OCI-LY3 (cell line): ENCODE results near the gene FOXA3.

Experiments used
- H2AFZ ChIP-seq: fragments of 200-600, 300-600 bp; shearing (Covaris generic); 2 replicates; pipeline ENCODE4 v1.6.0; 2014; ENCODE audit warnings: antibody characterized with exemption, low read depth, low read length
- H3K27ac ChIP-seq: fragments of 200-600, 300-600 bp; sonication (generic); 2 replicates; pipeline ENCODE4 v1.5.1; 2014; ENCODE audit warnings: mild to moderate bottlenecking, low read length, moderate library complexity, mixed read lengths
- H3K27me3 ChIP-seq: fragments of 200-600, 300-600 bp; sonication (generic); 2 replicates; pipeline ENCODE4 v1.6.1; 2014; ENCODE audit warnings: low read depth, low read length, mixed read lengths
- H3K36me3 ChIP-seq: fragments of 200-600, 300-600 bp; sonication (generic); replicated peaks from 2 replicates; pipeline ENCODE3; 2014; ENCODE audit warnings: low read depth, low read length, mixed read lengths
- H3K4me1 ChIP-seq: fragments of 300-600, 200-600 bp; sonication (generic); 2 replicates; pipeline ENCODE4 v1.6.1; 2014; ENCODE audit warnings: low read length, mixed read lengths
- H3K4me2 ChIP-seq: fragments of 200-600, 300-600 bp; sonication (generic); 2 replicates; pipeline ENCODE4 v1.6.1; 2014; ENCODE audit warnings: low read length, mixed read lengths
- H3K4me3 ChIP-seq: fragments of 300-600, 200-600 bp; sonication (generic); 2 replicates; pipeline ENCODE4 v1.5.1; 2014; ENCODE audit warnings: antibody characterized with exemption, mild to moderate bottlenecking, low read length, moderate library complexity
- H3K79me2 ChIP-seq: fragments of 300-600, 200-600 bp; shearing (Covaris generic); 2 replicates; pipeline ENCODE4 v1.6.1; 2014; ENCODE audit warnings: mild to moderate bottlenecking, low read length, mixed read lengths
- H3K9ac ChIP-seq: fragments of 300-600, 200-600 bp; shearing (Covaris generic); 2 replicates; pipeline ENCODE4 v1.6.0; 2014; ENCODE audit warnings: mild to moderate bottlenecking, low read length, moderate library complexity
- H3K9me3 ChIP-seq: fragments of 200-600, 300-600 bp; shearing (Covaris generic); 2 replicates; pipeline ENCODE4 v1.6.1; 2014; ENCODE audit warnings: low read length, mixed read lengths; ENCODE audit not compliant: insufficient read depth
- H4K20me1 ChIP-seq: fragments of 200-600, 300-600 bp; sonication (generic); 2 replicates; pipeline ENCODE4 v1.6.1; 2016; ENCODE audit warnings: low read length, mixed read lengths; ENCODE audit not compliant: insufficient read depth
- EZH2phosphoT487 ChIP-seq: fragments of 200-600 bp; shearing (Covaris generic); IDR thresholded peaks from 2 replicates; pipeline ENCODE4 v1.6.1; 2018; ENCODE audit warnings: antibody characterized with exemption, mixed run types, low read depth
- TF ChIP-seq, protein P1 (sequence below): fragments of 200-600, 300-600 bp; sonication (generic); IDR thresholded peaks from 2 replicates; pipeline ENCODE4 v1.5.1; 2014; ENCODE audit warnings: antibody characterized with exemption, low read length, low read depth

Gene FOXA3

GRCh38 chr19:45863840-45864628, at the start of gene FOXA3:
FOXA3 (plus strand) TSS chr19:45864326; CDS start chr19:45864457, 131 bp downstream.
- peak within 1 kb of the TSS; percentile 78 for H3K4me2 ChIP-seq
- H3K9ac ChIP-seq = peak within 1 kb of the TSS; percentile 72
- H3K27ac ChIP-seq = no peak within 1 kb of the TSS
- H4K20me1 ChIP-seq = no peaks in the 10 kb centered on the region
- H3K36me3 ChIP-seq = peaks cover 8% of the 10 kb centered on the region
- no peaks in the 10 kb centered on the region for H3K27me3 ChIP-seq
- peak within 1 kb of the TSS; percentile 90 for H3K4me3 ChIP-seq
- no peak for TF ChIP-seq EZH2phosphoT487
- TF ChIP-seq, protein P1, sequence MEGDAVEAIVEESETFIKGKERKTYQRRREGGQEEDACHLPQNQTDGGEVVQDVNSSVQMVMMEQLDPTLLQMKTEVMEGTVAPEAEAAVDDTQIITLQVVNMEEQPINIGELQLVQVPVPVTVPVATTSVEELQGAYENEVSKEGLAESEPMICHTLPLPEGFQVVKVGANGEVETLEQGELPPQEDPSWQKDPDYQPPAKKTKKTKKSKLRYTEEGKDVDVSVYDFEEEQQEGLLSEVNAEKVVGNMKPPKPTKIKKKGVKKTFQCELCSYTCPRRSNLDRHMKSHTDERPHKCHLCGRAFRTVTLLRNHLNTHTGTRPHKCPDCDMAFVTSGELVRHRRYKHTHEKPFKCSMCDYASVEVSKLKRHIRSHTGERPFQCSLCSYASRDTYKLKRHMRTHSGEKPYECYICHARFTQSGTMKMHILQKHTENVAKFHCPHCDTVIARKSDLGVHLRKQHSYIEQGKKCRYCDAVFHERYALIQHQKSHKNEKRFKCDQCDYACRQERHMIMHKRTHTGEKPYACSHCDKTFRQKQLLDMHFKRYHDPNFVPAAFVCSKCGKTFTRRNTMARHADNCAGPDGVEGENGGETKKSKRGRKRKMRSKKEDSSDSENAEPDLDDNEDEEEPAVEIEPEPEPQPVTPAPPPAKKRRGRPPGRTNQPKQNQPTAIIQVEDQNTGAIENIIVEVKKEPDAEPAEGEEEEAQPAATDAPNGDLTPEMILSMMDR = peak; percentile 89
- no peaks in the 10 kb centered on the region for H3K9me3 ChIP-seq
- peaks cover 37% of the 10 kb centered on the region for H3K79me2 ChIP-seq
- peak within 1 kb of the TSS; percentile 85 for H2AFZ ChIP-seq
- H3K4me1 ChIP-seq = peaks cover 25% of the 10 kb centered on the region

GRCh38 chr19:45814851-45815480, 49.2 kb upstream of the FOXA3 start, which contains the start of gene RSPH6A:
RSPH6A (minus strand) TSS chr19:45815308; CDS start chr19:45815176, 132 bp downstream.
- Histone ChIP-seq H3K9me3 (no peaks in the 10 kb centered on the region), H3K4me3 (no peak within 1 kb of the TSS), H4K20me1 (0 out of 2 replicates have a peak, but pooled peaks cover 4% of the 10 kb centered on the region), H3K36me3 (peaks cover 30% of the 10 kb centered on the region), H3K27me3 (no peaks in the 10 kb centered on the region), H3K4me1 (peaks cover 8% of the 10 kb centered on the region), H3K4me2 (no peak within 1 kb of the TSS), H2AFZ (no peak within 1 kb of the TSS), H3K79me2 (no peaks in the 10 kb centered on the region), H3K9ac (no peak within 1 kb of the TSS), H3K27ac (no peak within 1 kb of the TSS)
- no peak for TF ChIP-seq EZH2phosphoT487
- TF ChIP-seq, protein P1 = no peak

- Histone ChIP-seq H3K4me2 (no peak overlapping the region), H3K36me3 (peaks cover 31% of the 10 kb centered on the region), H4K20me1 (0 out of 2 replicates have a peak, but pooled peaks cover 4% of the 10 kb centered on the region), H3K4me1 (peaks cover 3% of the 10 kb centered on the region; the same call in 1 of the 2 replicates), H2AFZ (no peak overlapping the region), H3K4me3 (no peak overlapping the region), H3K79me2 (no peaks in the 10 kb centered on the region), H3K9me3 (no peaks in the 10 kb centered on the region), H3K9ac (no peak overlapping the region), H3K27me3 (no peaks in the 10 kb centered on the region), H3K27ac (no peak overlapping the region)
- TF ChIP-seq, protein P1 = no peak
- no peak for TF ChIP-seq EZH2phosphoT487
Measured at GRCh38 chr19:45815481-45816216, 48.5 kb upstream of the FOXA3 start.
